Small intestine (tissue), 7 donors: ENCODE measurements around the gene ATXN10. TPM values are rescaled to one million over a fixed set of nuclear protein-coding genes. Genes with fewer than 3 reads are reported as not detected.

Experiments used
- DNase-seq, 2 donors: peaks; one replicate each; pipeline versions ENCODE4 v3.0.0 to v3.0.0-alpha.2; 2013
- FAIRE-seq: peaks from 2 replicates; lab custom pipeline; 2012; peaks lifted over from hg19 to GRCh38; lab: Jason Lieb, UNC
- H3K27ac ChIP-seq, 3 donors: one replicate each; pipeline ENCODE4 v1.5.1; 2013; ENCODE audit warnings: low read length in 2 of 3, mild to moderate bottlenecking in 2 of 3, control low read depth in 1 of 3, inconsistent platforms in 1 of 3, low read depth in 1 of 3, moderate library complexity in 1 of 3
- H3K27me3 ChIP-seq, 3 donors: one replicate each; pipeline ENCODE4 v1.6.1; 2013; ENCODE audit warnings: low read length in 3 of 3, inconsistent platforms in 1 of 3; ENCODE audit not compliant: control insufficient read depth in 3 of 3, insufficient read depth in 3 of 3
- H3K36me3 ChIP-seq, 3 donors: one replicate each; pipeline ENCODE4 v1.6.1; 2013; ENCODE audit warnings: low read length in 3 of 3, inconsistent platforms in 1 of 3, low read depth in 1 of 3, mild to moderate bottlenecking in 1 of 3, moderate library complexity in 1 of 3; ENCODE audit not compliant: control insufficient read depth in 3 of 3, insufficient read depth in 2 of 3
- H3K4me1 ChIP-seq, 3 donors: one replicate each; pipeline ENCODE4 v1.6.1; 2013; ENCODE audit warnings: low read length in 2 of 3, inconsistent platforms in 1 of 3, low read depth in 1 of 3, mild to moderate bottlenecking in 1 of 3, moderate library complexity in 1 of 3; ENCODE audit not compliant: control insufficient read depth in 3 of 3, insufficient read depth in 2 of 3
- H3K4me3 ChIP-seq, 3 donors: one replicate each; pipeline ENCODE4 v1.5.1; 2013; ENCODE audit warnings: low read length in 3 of 3, control low read depth in 1 of 3, inconsistent platforms in 1 of 3, low read depth in 1 of 3, mild to moderate bottlenecking in 1 of 3, moderate library complexity in 1 of 3
- H3K9me3 ChIP-seq, 2 donors: one replicate each; pipeline ENCODE4 v1.6.1; 2013; ENCODE audit warnings: low read depth in 1 of 2, low read length in 1 of 2; ENCODE audit not compliant: control insufficient read depth in 2 of 2, insufficient read depth in 1 of 2
- WGBS, 3 donors: extraction: QIAGEN DNeasy Blood & Tissue Kit; methylation state at CpG; one replicate each; pipeline ENCODE4 v1.1.7; 2013; 5-methylcytosine and 5-hydroxymethylcytosine counted together
- polyA plus RNA-seq, 4 donors: library from polyadenylated mRNA; stranded (reverse) in 3 of 4; unstranded in 1 of 4; fragments of 200-250 nt in 3 of 4; fragments of 120-200 nt in 1 of 4; gene quantifications; one replicate each; pipeline versions ENCODE4 v1.2.1 to v1.2.3, GENCODE V29; 2013
- donor health status: healthy with polysubstance abuse.
- donor health status: control.
- donor health status: control.
- donor health status: Bipolar disorder and iron deficiency.
- donor health status: healthy.

Gene ATXN10
- polyA plus RNA-seq, 4 donors = 15.4 to 74.3 (median 39.2) TPM

DNA sequence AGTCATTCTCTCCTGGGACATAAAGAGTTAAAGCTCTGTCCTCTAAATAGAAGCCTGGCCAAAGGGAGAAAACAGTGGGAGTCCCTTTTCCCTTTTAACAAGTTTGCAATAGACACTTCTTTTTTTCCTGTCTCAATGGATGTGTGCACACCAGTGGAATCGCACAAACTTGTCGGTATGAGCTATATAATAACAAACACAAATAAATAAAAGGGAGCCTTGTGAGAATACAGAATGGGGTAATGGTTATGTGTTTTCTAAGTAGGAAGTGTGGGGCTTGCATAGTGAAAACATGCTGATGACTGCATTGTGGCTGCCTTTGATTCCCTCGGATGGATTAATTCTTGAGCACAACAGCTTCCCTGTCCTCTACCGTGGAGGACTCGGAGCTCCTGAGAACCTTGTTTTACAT is 173.4 kb downstream of the ATXN10 start:
- DNase-seq = no peak
- WGBS, 3 donors = 73 to 92% (median 90%) methylated on average over 5 of the region's 5 CpGs
- Histone ChIP-seq H3K4me3 (no peak overlapping the region), H3K27me3 (no peaks in the 10 kb centered on the region), H3K27ac (no peak overlapping the region), H3K4me1 (no peaks in the 10 kb centered on the region), H3K36me3 (peaks cover 3 to 11% (median 10%) of the 10 kb centered on the region in 3 donors), H3K9me3 (peaks cover 0 to under 1% of the 10 kb centered on the region in 2 donors)
- no peak for FAIRE-seq

- FAIRE-seq = no peak
- Histone ChIP-seq H3K27me3 (no peaks in the 10 kb centered on the region), H3K9me3 (peaks cover 0 to 16% of the 10 kb centered on the region in 2 donors), H3K27ac (no peak overlapping the region), H3K4me3 (no peak overlapping the region), H3K36me3 (peaks cover 10 to 14% (median 11%) of the 10 kb centered on the region in 3 donors), H3K4me1 (no peaks in the 10 kb centered on the region)
- 88 to 96% (median 93%) methylated on average over 3 of the region's 3 CpGs for WGBS, 3 donors
- no peak for DNase-seq
Measured at GRCh38 chr22:45846952-45847351, 175.3 kb downstream of the ATXN10 start.

GRCh38 chr22:45848904-45849303 is 177.3 kb downstream of the ATXN10 start:
- no peak for DNase-seq
- H3K27ac ChIP-seq = no peak overlapping the region
- H3K27me3 ChIP-seq = no peaks in the 10 kb centered on the region
- 98 to 100% (median 98%) methylated on average over 2 of the region's 2 CpGs for WGBS, 3 donors
- H3K9me3 ChIP-seq = peaks cover 2 to 25% of the 10 kb centered on the region in 2 donors
- peaks cover 7 to 15% (median 11%) of the 10 kb centered on the region in 3 donors for H3K36me3 ChIP-seq
- no peak for FAIRE-seq
- H3K4me1 ChIP-seq = no peaks in the 10 kb centered on the region
- H3K4me3 ChIP-seq = no peak overlapping the region

DNA sequence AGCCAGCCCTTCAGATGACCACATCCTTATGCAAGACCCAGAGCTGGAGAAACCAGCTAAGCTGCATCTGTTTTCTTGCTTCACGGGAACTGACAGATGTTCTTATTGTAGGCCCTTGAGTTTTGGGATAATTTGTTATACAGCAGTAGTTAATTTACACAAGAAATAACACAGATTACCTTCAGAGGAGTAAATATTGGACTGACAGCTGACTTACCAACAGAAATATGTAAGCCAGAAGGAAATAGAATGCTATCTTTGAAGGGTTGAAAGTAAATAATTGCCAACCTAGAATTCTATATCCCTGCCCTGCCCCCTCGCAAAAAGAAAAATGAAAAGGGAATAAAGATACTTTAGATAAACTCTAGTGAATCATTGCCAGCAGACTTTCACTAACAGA is 181.2 kb downstream of the ATXN10 start:
- WGBS, 3 donors = 95 to 98% (median 96%) methylated on average over 2 of the region's 2 CpGs
- FAIRE-seq = no peak
- Histone ChIP-seq H3K27ac (no peak overlapping the region), H3K27me3 (no peaks in the 10 kb centered on the region), H3K36me3 (peaks cover 2 to 23% (median 11%) of the 10 kb centered on the region in 3 donors), H3K4me3 (no peak overlapping the region), H3K9me3 (peaks cover 2 to 25% of the 10 kb centered on the region in 2 donors), H3K4me1 (no peaks in the 10 kb centered on the region)
- DNase-seq = no peak

DNA sequence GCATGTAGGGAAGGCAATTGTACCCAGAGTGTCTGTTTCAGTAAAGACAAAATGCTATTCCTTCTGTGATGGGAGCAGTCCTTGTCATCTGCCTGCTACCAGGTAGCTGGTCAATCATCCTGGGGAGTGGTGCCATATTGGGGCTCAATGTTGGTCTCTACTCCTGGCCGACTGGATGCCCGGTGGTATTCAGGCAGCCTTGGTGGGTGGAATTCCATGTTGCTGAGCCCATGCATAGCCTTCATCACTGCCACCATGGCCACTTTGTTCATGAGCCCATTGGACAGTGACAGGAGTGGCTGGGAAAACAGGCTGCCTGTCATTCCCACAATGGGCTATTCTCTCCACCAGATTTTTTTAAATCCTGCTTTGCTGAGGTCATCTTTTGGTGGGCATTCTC is 184.3 kb downstream of the ATXN10 start:
- FAIRE-seq (no peak), DNase-seq (no peak)
- Histone ChIP-seq H3K36me3 (peaks cover 2 to 26% (median 5%) of the 10 kb centered on the region in 3 donors), H3K27ac (no peak overlapping the region), H3K4me1 (no peaks in the 10 kb centered on the region), H3K4me3 (no peak overlapping the region), H3K9me3 (peaks cover 2 to 17% of the 10 kb centered on the region in 2 donors), H3K27me3 (no peaks in the 10 kb centered on the region)
- 97 to 99% (median 97%) methylated on average over 2 of the region's 2 CpGs for WGBS, 3 donors

DNA sequence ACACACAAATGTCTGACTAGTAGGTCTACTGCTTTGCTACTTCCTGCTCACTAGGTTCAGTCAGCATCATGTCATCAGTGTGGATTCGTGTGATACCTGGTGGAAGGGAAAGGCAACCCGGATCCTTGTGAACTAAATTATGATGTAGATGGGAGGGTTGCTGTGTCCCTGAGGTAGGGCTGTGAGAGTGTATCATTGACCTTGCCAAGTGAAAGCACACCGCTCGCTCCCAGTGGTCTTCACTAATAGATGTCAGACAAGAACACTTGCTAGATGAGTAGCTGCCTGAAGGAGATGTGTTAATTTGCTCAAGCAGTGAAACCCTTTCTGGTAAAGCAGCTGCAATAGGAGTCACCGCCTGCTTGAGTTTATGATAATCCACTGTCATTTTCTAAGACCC is 185.9 kb downstream of the ATXN10 start:
- no peak for DNase-seq
- WGBS, 3 donors = 93 to 99% (median 95%) methylated on average over 5 of the region's 5 CpGs
- H3K36me3 ChIP-seq = peaks cover 0 to 22% (median 0%) of the 10 kb centered on the region in 3 donors

GRCh38 chr22:45859231-45860161 is 187.9 kb downstream of the ATXN10 start:
- H3K9me3 ChIP-seq = no peaks in the 10 kb centered on the region
- peaks cover 0 to 20% (median 0%) of the 10 kb centered on the region in 3 donors for H3K36me3 ChIP-seq
- H3K27ac ChIP-seq = no peak overlapping the region
- no peaks in the 10 kb centered on the region for H3K4me1 ChIP-seq
- DNase-seq = no peak
- H3K27me3 ChIP-seq = peaks cover 0 to 4% (median 0%) of the 10 kb centered on the region in 3 donors
- 94% methylated on average over 28 of the region's 28 CpGs for WGBS, 3 donors
- H3K4me3 ChIP-seq = no peak overlapping the region
- FAIRE-seq = no peak

More for the DNA sequence above, 185.9 kb downstream of the ATXN10 start:
- Histone ChIP-seq H3K27ac (no peak overlapping the region), H3K4me3 (no peak overlapping the region), H3K4me1 (no peaks in the 10 kb centered on the region), H3K9me3 (peaks cover 2 to 3% of the 10 kb centered on the region in 2 donors), H3K27me3 (no peaks in the 10 kb centered on the region)
- FAIRE-seq = no peak

GRCh38 chr22:45860201-45860600 is 188.6 kb downstream of the ATXN10 start:
- FAIRE-seq (no peak), DNase-seq (no peak)
- WGBS, 3 donors = 93 to 95% (median 95%) methylated on average over 16 to 18 of the region's 18 CpGs
- Histone ChIP-seq H3K9me3 (no peaks in the 10 kb centered on the region), H3K27ac (no peak overlapping the region), H3K4me1 (no peaks in the 10 kb centered on the region), H3K36me3 (peaks cover 0 to 20% (median 0%) of the 10 kb centered on the region in 3 donors), H3K27me3 (peaks cover 0 to 9% (median 0%) of the 10 kb centered on the region in 3 donors), H3K4me3 (no peak overlapping the region)
